MG63 (cell line): ENCODE measurements around the gene C12orf57. TPM values are rescaled to one million over a fixed set of nuclear protein-coding genes. Genes with fewer than 3 reads are reported as not detected.
"Not testable (repeated sequence)": the region's sequence is repeated elsewhere in the genome, so short reads cannot be mapped to it uniquely, and the experiment has no call there.

Experiments
- DNase-seq: peaks from one replicate; pipeline ENCODE4 v3.0.0-alpha.2; 2020
- H3K27me3 ChIP-seq: fragments of 250-450 bp; sonication (Bioruptor Pico); 2 replicates; pipeline ENCODE4 v1.5.1; 2020; ENCODE audit warnings: mild to moderate bottlenecking, moderate library complexity
- H3K36me3 ChIP-seq: fragments of 250-450 bp; sonication (Bioruptor Pico); 2 replicates; pipeline ENCODE4 v1.5.1; 2020; ENCODE audit warnings: mild to moderate bottlenecking, moderate library complexity
- H3K4me3 ChIP-seq: fragments of 250-450 bp; sonication (Bioruptor Pico); 2 replicates; pipeline ENCODE4 v1.5.1; 2020; ENCODE audit warnings: mild to moderate bottlenecking, moderate library complexity
- H3K9me3 ChIP-seq: fragments of 250-450 bp; sonication (Bioruptor Pico); 2 replicates; pipeline ENCODE4 v1.5.1; 2020; ENCODE audit warnings: mild to moderate bottlenecking, moderate library complexity
- total RNA-seq: library from RNA; depleted of rRNA; stranded (reverse); fragments of >200 nt; shearing (Covaris generic); gene quantifications from 2 replicates; pipeline ENCODE4 v1.2.3, GENCODE V29; 2014; ENCODE audit warnings: low replicate concordance; rRNA removed

The C12orf57 gene, protein sequence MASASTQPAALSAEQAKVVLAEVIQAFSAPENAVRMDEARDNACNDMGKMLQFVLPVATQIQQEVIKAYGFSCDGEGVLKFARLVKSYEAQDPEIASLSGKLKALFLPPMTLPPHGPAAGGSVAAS
- total RNA-seq = 136 and 311 TPM in 2 replicates

DNA sequence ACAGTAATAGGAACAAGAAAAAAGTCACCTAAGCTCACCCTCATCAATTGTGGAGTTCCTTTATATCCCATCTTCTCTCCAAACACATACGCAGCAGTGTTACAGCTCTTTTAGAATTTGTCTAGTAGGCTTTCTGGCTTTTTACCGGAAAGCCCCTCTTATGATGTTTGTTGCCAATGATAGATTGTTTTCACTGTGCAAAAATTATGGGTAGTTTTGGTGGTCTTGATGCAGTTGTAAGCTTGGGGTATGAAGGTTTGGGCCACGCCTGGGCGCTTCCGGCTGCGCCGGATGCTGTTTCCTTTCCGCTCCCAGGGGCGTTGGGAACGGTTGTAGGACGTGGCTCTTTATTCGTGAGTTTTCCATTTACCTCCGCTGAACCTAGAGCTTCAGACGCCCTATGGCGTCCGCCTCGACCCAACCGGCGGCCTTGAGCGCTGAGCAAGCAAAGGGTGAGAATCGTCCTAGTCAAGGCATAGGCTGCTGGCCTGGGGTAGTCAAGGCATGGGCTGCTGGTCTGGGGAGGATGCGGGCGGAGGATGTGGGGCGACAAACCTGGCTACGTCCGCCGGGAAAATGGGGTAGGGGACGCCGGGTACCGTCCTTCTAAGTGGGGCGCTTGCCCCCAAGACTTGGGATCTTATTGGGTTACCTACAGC lies at the start of gene C12orf57, which contains the start of gene RNU7-1:
C12orf57 (plus strand) TSS at position 301 of the 659 bp plus-strand sequence; CDS start at position 401, 100 bp downstream.
RNU7-1 (plus strand) TSS at position 95 of the 659 bp plus-strand sequence.
- Histone ChIP-seq H3K9me3 (no peaks in the 10 kb centered on the region), H3K27me3 (no peaks in the 10 kb centered on the region), H3K36me3 (peaks cover 35% of the 10 kb centered on the region), H3K4me3 (peak within 1 kb of the TSS; percentile 65)
- DNase-seq = peak; percentile 84

DNA sequence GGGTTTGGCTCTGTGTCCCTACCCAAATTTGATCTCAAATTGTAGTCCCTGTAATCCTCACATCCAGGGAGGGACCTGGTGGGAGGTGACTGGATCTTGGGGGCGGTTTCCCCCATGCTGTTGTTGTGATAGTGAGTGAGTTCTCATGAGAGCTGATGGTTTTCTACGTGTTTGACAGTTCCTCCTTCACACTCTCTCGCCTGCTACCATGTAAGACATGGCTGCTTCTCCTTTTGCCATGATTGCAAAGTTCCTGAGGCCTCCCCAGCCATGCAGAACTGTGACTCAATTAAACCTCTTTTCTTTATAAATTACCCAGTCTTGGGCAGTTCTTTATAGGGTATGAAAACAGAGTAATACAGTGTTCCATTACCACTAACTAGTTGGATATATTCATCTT lies 49.5 kb upstream of the C12orf57 start:
- Histone ChIP-seq H3K9me3 (no peaks in the 10 kb centered on the region), H3K4me3 (no peak overlapping the region), H3K27me3 (no peaks in the 10 kb centered on the region), H3K36me3 (peaks cover 6% of the 10 kb centered on the region)
- no peak for DNase-seq

DNA sequence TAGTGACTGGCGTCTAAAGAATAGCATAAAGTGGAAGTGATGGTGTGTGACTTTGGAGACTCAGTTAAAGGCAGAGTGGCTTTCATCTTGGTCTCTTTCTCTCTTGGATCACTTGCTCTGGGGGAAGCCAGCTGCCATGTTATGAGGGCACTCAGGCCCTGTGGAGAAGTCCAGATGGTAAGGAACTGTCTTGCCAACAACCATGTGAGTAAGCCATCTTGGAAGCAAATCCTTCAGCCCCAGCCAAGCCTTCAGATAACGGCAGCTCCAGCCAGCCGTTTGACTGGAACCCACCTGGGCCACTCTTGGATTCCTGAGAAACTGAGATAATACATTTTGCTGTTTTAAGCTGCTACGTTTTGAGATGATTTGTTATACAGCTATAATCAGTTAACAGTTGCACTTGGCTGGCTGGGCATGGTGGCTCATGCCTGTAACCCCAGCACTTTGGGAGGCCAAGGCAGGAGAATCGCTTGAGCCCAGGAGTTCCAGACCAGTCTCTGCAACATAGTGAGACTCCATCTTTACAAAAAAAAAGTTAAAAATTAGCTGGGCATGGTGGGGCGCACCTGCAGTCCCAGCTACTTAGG lies 46.9 kb upstream of the C12orf57 start:
- H3K9me3 ChIP-seq = no peaks in the 10 kb centered on the region
- H3K27me3 ChIP-seq = no peaks in the 10 kb centered on the region
- H3K36me3 ChIP-seq = no peaks in the 10 kb centered on the region
- H3K4me3 ChIP-seq = no peak overlapping the region
- peak; percentile 82 for DNase-seq

DNA sequence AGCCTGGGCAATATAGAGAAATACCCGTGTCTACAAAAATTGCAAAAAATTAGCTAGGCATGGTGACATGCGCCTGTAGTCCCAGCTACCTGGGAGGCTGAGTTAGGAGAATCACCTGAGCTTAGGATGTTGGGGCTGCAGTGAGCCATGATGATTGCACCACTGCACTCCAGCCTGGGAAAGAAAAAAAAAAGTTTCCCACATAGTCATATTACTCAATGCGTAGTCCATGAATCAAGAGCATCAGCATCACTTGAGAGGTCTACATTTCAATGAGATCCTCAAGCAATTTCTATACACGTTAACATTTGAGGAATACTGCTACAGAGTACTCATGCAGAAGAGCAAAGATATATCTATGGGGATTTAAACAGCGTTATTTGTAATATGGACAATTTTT lies 44.4 kb upstream of the C12orf57 start:
- no peaks in the 10 kb centered on the region for H3K9me3 ChIP-seq

DNA sequence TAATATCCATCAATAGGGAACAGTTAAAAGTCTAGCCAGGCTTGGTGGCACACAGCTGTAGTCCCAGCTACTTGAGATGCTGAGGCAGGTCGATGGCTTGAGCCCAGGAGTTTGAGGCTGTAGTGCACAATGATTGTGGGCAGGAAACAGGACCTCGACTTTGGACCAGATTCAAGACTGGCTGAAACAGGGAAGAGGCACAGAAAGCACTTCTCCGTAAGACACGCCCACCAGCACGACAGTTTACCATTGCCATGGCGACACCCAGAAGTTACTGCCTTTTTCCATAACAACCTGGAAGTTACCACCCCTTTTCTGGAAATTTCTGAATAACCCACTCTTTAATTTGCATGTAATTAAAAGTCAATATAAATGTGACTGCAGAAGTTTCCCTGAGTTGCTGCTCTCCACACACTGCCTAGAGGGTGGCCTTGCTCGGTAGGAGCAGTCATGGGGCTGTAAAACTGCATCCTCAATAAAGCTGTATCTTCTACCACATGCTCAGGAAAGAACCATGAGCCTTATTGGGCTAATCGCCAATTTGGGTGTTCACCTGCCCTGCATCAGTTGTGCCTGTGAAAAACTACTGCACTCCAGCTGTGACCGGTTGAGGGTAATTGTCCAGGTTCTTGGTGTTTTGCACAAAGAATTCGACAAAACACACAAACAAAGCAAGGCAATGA lies 43.8 kb upstream of the C12orf57 start:
- no peak overlapping the region for H3K4me3 ChIP-seq
- H3K9me3 ChIP-seq = no peaks in the 10 kb centered on the region
- peak; percentile 48 for DNase-seq
- H3K27me3 ChIP-seq = no peaks in the 10 kb centered on the region
- no peaks in the 10 kb centered on the region for H3K36me3 ChIP-seq

More for the DNA sequence above, 44.4 kb upstream of the C12orf57 start:
- Histone ChIP-seq H3K36me3 (no peaks in the 10 kb centered on the region), H3K4me3 (no peak overlapping the region), H3K27me3 (no peaks in the 10 kb centered on the region)
- DNase-seq = no peak

DNA sequence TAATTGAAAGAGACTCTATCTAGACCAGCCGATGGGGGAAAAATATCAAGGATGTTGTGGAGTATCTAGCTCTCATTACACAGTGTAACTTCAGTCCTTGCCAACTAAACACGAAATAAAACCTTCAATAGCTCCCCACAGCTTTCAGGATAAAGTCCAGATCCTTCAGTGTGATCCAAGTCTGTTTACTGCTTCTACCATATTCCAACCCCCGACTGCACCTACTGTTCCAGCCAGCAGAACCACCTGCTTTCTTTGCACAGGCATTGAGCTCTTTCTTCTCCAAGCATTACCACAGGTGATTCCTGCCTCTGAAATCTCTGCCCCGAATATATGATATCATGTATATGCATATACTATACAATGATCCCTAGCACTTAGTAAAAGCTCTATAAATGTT lies 41.4 kb upstream of the C12orf57 start:
- Histone ChIP-seq H3K36me3 (no peaks in the 10 kb centered on the region), H3K4me3 (no peak overlapping the region), H3K27me3 (no peaks in the 10 kb centered on the region), H3K9me3 (no peaks in the 10 kb centered on the region)
- no peak for DNase-seq

DNA sequence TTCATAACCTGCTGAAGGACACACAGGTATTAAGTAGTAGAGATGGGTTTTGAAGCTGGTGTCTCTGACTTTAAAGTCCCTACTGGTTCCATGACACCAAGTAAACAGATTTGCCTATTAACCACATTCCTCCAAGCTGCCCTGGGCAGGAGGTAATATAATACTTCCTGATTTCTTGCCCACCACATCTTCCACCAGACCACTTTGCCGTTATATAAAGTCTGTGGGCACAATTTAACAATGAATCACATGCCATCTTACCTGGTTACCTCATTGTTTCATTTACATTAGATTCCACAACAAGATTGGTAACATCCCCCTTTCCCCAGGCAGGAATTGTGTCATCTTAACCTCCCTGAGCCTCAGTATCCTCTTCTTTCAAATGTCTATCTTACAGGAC lies 40.1 kb upstream of the C12orf57 start:
- Histone ChIP-seq H3K4me3 (no peak overlapping the region), H3K27me3 (no peaks in the 10 kb centered on the region), H3K36me3 (no peaks in the 10 kb centered on the region), H3K9me3 (no peaks in the 10 kb centered on the region)
- DNase-seq = no peak

DNA sequence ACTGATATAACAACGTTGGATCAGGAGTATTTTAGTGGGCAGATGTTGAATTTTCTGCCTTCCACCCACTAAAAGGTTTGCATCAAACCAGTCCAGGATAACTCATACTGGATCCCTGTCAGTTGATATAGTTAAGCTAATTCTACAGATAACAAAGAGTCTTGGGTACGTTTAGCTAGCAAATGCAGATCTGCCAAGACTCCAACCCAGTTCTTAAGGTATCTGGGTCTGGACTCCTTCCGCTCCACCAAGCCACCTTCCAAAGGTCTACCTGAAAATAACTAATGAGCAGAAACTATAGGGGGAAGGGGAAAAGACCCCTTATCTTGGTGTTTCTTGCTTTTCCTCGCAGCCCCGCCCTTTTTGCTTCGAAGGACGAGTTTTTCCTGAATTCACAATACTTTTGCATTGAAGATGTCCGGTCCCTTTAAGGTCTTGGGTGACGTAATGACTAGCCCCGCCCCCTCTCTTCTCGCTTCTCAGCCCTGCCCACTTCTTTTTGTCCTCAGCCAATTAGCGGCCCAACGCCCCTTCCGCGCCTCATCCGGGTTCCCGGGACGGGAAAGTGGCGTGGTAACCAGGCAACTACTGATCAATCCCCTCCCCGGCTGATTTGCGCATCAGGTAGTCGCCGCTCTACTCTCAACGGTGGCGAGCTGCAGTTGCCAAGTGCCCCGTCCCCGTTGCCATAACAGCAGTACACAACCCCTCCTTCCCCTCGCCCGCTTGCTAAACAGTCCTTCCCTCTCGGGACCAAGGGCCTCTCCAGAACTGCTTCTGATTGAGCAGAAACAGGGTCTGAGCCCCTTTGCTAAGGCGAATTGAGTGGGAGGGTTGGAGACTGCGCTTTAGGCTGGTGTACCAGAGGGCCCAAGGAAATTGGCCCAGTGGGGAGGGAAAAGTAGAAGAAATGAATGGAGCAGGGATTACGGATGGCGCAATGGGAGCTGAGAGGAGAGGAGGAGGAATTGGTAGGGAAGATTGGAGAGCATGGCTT lies 39.2 kb upstream of the C12orf57 start, which contains the start of gene LRRC23:
LRRC23 (plus strand) TSS at position 543 of the 997 bp plus-strand sequence. CDS start 812 bp downstream, outside the sequence.
- H3K36me3 ChIP-seq = no peaks in the 10 kb centered on the region
- H3K27me3 ChIP-seq = no peaks in the 10 kb centered on the region
- DNase-seq = peak; percentile 95
- no peaks in the 10 kb centered on the region for H3K9me3 ChIP-seq
- H3K4me3 ChIP-seq = peak within 1 kb of the TSS; percentile 76

DNA sequence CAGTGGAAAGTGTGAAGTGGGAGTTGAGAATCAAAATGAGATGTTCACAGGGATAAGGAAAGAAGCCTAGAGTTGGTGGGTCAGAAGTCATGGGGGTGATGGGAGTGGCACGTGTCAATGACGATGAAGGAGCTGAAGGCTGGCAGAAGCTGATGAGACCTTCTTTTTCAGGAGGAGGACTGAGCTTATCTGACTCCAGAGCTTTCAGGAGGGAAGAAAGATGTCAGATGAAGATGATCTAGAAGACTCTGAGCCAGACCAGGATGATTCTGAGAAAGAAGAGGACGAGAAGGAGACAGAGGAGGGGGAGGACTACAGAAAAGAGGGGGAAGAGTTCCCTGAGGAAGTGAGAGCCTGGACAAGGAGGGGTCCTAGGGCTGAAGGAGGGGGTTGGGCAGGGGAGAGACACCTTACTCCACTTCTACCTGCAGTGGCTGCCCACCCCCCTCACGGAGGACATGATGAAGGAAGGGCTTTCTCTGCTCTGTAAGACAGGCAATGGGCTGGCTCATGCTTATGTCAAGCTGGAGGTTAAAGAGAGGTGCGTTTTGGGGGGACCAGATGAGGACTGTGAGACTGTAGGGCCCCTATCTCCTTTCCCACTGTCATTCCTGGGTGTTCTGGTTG lies 38.3 kb upstream of the C12orf57 start:
- Histone ChIP-seq H3K4me3 (peak overlapping the region; percentile 76), H3K27me3 (no peaks in the 10 kb centered on the region), H3K9me3 (no peaks in the 10 kb centered on the region), H3K36me3 (no peaks in the 10 kb centered on the region)
- no peak for DNase-seq

DNA sequence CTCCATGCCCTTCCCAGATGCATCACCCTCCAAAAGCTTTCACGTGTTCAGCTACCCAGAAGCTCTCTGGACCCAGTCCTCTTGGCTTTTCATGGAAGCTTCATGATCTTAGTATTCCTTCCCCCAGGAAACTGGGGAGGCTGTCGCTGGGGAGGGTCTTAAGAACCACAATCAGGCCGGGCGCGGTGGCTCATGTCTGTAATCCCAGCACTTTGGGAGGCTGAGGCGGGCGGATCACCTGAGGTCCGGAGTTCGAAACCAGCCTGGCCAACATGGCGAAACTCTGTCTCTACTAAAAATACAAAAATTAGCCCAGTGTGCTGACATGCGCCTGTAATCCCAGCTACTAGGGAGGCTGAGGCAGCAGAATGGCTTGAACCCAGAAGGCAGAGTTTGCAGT lies 35.7 kb upstream of the C12orf57 start:
- H3K4me3 ChIP-seq, DNase-seq, H3K9me3 ChIP-seq, H3K27me3 ChIP-seq, H3K36me3 ChIP-seq: not testable (repeated sequence)

DNA sequence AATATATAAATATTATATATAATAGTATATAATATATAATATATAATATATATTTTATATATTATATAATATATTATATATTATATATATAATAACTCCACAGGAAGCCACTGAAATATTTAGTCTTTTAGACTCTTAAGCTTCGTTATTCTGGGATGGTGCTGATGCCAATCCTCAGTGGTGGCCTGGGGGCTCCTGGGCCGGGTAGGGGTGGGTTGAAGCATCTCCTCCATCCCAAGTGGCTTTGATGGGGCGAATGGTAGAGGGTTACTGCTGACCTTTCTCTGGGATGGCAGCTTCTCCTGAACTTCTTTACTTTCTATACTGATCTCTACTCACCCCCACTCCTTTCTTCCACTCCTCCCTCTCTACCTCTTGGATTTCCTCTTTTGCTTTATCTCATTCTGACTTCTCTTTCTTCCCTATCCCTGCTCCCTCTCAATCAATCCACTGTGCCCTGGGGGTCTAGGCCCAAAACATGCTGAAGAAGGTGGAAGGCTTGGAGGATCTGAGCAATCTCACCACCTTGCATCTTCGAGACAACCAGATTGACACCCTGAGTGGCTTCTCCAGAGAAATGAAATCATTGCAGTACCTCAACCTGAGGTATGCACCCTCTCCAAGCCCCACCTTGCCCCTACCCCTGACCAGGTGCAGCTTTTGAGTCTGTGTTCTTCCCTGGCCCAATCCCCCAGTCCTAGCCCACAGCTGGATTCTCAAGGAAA lies 34.2 kb upstream of the C12orf57 start:
- no peak overlapping the region for H3K4me3 ChIP-seq
- no peak for DNase-seq
- no peaks in the 10 kb centered on the region for H3K27me3 ChIP-seq
- H3K36me3 ChIP-seq = no peaks in the 10 kb centered on the region
- H3K9me3 ChIP-seq = no peaks in the 10 kb centered on the region

DNA sequence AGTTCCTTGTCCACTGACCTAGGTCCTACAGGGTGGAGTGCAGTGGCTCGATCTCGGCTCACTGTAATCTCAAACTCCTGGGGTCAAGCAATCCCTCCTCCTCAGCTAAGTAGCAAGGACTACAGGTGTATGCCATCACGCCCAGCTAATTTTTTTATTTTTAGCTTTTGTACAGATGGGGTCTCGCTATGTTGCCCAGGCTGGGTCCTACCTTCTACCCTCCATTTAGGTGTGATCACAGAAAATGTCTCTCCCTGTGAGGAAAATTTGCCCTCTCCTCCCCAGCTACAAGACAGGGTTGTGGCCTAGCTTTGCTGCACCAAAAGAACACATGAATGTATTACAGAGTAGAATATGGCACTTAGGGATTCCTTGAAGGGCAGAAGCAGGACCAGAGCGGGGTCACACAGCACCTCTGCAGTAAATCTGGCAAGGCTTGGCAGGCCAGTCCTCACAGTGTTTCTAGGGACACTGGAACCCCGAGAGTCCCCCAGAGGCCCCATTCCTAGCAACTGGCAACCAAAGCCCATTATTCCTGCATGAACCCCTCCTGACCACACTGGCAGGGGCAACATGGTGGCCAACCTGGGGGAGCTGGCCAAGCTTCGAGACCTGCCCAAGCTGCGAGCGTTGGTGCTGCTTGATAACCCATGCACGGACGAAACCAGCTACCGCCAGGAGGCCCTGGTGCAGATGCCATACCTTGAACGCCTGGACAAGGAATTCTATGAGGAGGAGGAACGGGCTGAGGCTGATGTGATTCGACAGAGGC lies 31.5 kb upstream of the C12orf57 start:
- Histone ChIP-seq H3K36me3 (peaks cover 4% of the 10 kb centered on the region; the same call in 1 of the 2 replicates), H3K4me3 (no peak overlapping the region), H3K9me3 (no peaks in the 10 kb centered on the region), H3K27me3 (no peaks in the 10 kb centered on the region)
- DNase-seq = no peak

DNA sequence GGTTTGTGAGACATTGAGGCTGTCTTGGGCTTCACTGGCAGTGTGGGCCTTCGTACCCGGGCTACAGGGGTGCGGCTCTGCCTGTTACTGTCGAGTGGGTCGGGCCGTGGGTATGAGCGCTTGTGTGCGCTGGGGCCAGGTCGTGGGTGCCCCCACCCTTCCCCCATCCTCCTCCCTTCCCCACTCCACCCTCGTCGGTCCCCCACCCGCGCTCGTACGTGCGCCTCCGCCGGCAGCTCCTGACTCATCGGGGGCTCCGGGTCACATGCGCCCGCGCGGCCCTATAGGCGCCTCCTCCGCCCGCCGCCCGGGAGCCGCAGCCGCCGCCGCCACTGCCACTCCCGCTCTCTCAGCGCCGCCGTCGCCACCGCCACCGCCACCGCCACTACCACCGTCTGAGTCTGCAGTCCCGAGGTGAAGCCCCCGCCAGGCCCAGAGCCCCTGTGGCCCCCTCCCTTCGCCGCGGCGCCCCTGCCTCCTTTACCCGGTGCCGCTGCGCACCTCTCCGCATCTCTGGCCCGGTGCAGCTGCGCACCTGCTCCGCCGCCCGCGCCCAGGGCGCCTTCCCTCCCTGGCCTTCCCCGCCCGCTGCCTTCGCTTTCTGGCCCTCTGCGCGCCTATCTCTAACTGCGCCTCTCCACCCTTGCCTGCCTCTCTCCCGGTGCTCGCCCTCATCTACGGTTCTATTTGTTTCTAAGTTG lies 29.4 kb upstream of the C12orf57 start, which contains the start of gene ENO2:
ENO2 (plus strand) TSS at position 335 of the 701 bp plus-strand sequence. CDS start 1,253 bp downstream, outside the sequence.
- Histone ChIP-seq H3K9me3 (no peaks in the 10 kb centered on the region), H3K27me3 (no peaks in the 10 kb centered on the region), H3K4me3 (peak within 1 kb of the TSS; percentile 73), H3K36me3 (peaks cover 4% of the 10 kb centered on the region; the same call in 1 of the 2 replicates)
- DNase-seq = peak; percentile 84
